GM19463 (cell line): ENCODE results near the gene XRRA1.
A peak's percentile ranks its signal among the peaks of the same experiment; 100 is the strongest.
"Not testable (repeated sequence)": the region's sequence is repeated elsewhere in the genome, so short reads cannot be mapped to it uniquely, and the experiment has no call there.

Source experiments
- ATAC-seq: cut with Tn5 transposase; IDR thresholded peaks from one replicate; pipeline ENCODE4 v1.9.1; 2021; ENCODE audit warnings: mild to moderate bottlenecking, moderate library complexity; ENCODE audit not compliant: unreplicated experiment

The XRRA1 gene

GRCh38 chr11:74948898-74949752, at the start of gene XRRA1, which contains the start of gene SPCS2:
XRRA1 (minus strand) TSS chr11:74949091; CDS start chr11:74940878, 8,213 bp downstream.
SPCS2 (plus strand) TSS chr11:74949266; CDS start chr11:74949286, 20 bp downstream.
- peak; percentile 95 for ATAC-seq

GRCh38 chr11:74992852-74993251, 44.0 kb upstream of the XRRA1 start:
- peak; percentile 36 for ATAC-seq

GRCh38 chr11:74990941-74991340, 42.0 kb upstream of the XRRA1 start:
- no peak for ATAC-seq

- ATAC-seq, result not testable (repeated sequence)
Measured at GRCh38 chr11:74990150-74990549, 41.3 kb upstream of the XRRA1 start.

GRCh38 chr11:74989260-74989638, 40.4 kb upstream of the XRRA1 start:
- peak; percentile 5 for ATAC-seq

- peak; percentile 83 for ATAC-seq
Measured at GRCh38 chr11:74988541-74989259, 39.8 kb upstream of the XRRA1 start, which contains the start of gene NEU3. NEU3 (plus strand) TSS chr11:74988933; CDS start chr11:74989061, 128 bp downstream.

GRCh38 chr11:74984730-74985129, 35.8 kb upstream of the XRRA1 start:
- ATAC-seq, result no peak

GRCh38 chr11:74984070-74984469, 35.2 kb upstream of the XRRA1 start:
- ATAC-seq, result no peak

GRCh38 chr11:74981888-74982287, 33.0 kb upstream of the XRRA1 start:
- no peak for ATAC-seq

GRCh38 chr11:74980634-74981033, 31.7 kb upstream of the XRRA1 start:
- ATAC-seq, result no peak

- ATAC-seq, result no peak
Measured at GRCh38 chr11:74978041-74978440, 29.1 kb upstream of the XRRA1 start.

- no peak for ATAC-seq
Measured at GRCh38 chr11:74971424-74971823, 22.5 kb upstream of the XRRA1 start.

- no peak for ATAC-seq
Measured at GRCh38 chr11:74970852-74971395, 22.0 kb upstream of the XRRA1 start.

- ATAC-seq, result no peak
Measured at GRCh38 chr11:74966651-74967050, 17.8 kb upstream of the XRRA1 start.

GRCh38 chr11:74960128-74960527, 11.2 kb upstream of the XRRA1 start:
- not testable (repeated sequence) for ATAC-seq

GRCh38 chr11:74957937-74958629, 9.2 kb upstream of the XRRA1 start:
- ATAC-seq, result no peak

GRCh38 chr11:74956397-74957015, 7.6 kb upstream of the XRRA1 start:
- no peak for ATAC-seq

GRCh38 chr11:74954199-74954598, 5.3 kb upstream of the XRRA1 start:
- no peak for ATAC-seq

GRCh38 chr11:74953451-74953850, 4.6 kb upstream of the XRRA1 start:
- ATAC-seq, result no peak

- ATAC-seq, result no peak
Measured at GRCh38 chr11:74952752-74953151, 3.9 kb upstream of the XRRA1 start.
